H7 (cell line): ENCODE data around the gene POC1A. TPM values are rescaled to one million over a fixed set of nuclear protein-coding genes. Genes with fewer than 3 reads are reported as not detected.

Experiments used
- DNase-seq: peaks from one replicate; pipeline ENCODE4 v3.0.0; 2012
- H3K27me3 ChIP-seq: 2 replicates; pipeline ENCODE4 v1.6.0; 2011; ENCODE audit warnings: mild to moderate bottlenecking, low read length; ENCODE audit not compliant: control insufficient read depth, insufficient read depth
- H3K36me3 ChIP-seq: replicated peaks from 2 replicates; pipeline ENCODE4 v1.5.1; 2011; ENCODE audit warnings: low read length; ENCODE audit not compliant: control insufficient read depth, insufficient read depth
- H3K4me3 ChIP-seq: 2 replicates; pipeline ENCODE4 v1.5.1; 2011; ENCODE audit warnings: low read depth, mild to moderate bottlenecking, control low read depth, low read length, moderate library complexity; ENCODE audit not compliant: insufficient read depth
- total RNA-seq: library from RNA; depleted of rRNA; stranded (reverse); fragments of >200 nt; shearing (Covaris generic); gene quantifications from 2 replicates; pipeline ENCODE4 v1.2.3, GENCODE V29; 2014

The POC1A gene
- total RNA-seq, 1 experiment from 2014 or later: 25.1 TPM

DNA sequence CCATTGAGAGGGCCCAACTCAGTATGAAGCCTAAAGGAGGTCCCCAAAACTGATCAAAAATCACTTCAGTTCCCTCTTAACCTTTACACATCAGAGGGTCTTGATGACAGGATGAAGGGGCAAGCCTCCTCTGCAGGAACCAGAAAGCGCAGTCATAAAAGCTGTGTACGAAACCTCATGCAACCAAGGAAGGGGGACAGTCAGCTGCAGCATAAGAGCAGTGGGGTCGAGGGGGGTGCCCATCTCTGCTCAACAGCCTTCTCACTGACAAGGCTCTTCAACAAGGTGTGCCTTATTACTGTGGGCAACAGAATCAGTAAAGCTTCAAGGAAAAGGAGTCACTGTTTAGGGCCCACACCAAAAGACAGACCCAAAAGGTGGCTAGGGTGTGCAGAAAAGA, 3.9 kb downstream of the POC1A start:
- no peaks in the 10 kb centered on the region for H3K27me3 ChIP-seq
- no peak overlapping the region for H3K4me3 ChIP-seq
- H3K36me3 ChIP-seq: peaks cover 36% of the 10 kb centered on the region
- no peak for DNase-seq

DNA sequence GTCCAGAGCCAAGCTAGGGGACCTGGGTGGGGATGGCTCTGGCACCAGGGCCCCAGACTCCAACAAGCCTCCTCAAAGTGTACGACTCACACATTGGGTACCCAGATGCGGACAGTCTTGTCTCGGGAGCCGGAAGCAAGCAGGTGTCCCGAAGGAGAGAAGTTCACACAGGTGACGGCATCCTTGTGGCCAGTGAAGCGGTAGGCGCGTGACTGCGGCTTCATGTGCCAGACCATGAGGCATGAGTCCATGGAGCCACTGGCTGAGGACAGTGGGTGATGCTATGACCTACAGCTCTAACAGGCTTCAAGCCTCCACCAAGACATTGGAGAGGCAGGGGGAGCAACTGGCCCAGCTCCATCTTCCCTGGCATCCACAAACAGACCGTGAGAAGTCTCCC, 4.5 kb downstream of the POC1A start:
- Histone ChIP-seq H3K4me3 (no peak overlapping the region), H3K27me3 (no peaks in the 10 kb centered on the region), H3K36me3 (peaks cover 39% of the 10 kb centered on the region)
- no peak for DNase-seq

DNA sequence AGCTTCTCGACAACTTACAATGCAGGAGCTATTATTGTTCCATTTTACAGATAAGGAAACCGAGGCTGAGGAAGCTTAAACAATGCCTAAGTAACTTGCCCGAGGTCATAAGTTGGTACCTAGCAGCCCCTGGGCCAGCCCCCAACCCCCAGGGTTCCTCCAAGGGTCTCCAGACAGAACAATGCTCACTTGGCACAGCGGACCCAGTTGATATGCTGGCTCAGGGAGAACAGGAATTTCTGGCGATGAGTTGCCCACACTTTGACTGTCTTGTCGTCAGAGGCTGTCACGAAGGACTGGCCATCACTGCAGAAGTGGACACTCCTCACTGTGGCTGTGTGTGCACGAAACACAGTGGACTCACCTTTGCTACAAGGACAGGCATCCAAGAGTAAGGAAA, 5.2 kb downstream of the POC1A start:
- Histone ChIP-seq H3K27me3 (no peaks in the 10 kb centered on the region), H3K36me3 (peaks cover 41% of the 10 kb centered on the region), H3K4me3 (no peak overlapping the region)
- DNase-seq: no peak

DNA sequence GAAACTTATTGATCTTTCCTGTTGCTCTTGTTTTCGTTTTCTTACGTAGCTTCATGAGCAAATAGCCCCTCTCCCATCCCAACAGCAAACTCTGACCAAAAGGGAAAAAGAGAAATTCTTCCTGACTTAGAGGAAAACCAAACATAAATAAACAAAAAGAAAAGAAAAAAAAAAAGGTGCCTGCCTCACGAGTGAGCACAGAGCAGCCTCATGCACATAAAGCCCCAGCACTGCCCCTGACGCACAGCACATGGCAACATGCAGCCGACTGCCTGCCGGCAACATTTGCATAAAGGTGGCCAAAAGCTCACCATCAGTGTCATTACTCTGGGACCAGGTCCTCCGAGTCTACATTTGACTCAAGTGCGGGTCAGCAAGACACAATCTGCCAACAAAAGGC, 6.4 kb downstream of the POC1A start:
- no peaks in the 10 kb centered on the region for H3K27me3 ChIP-seq
- no peak for DNase-seq
- peaks cover 49% of the 10 kb centered on the region for H3K36me3 ChIP-seq
- H3K4me3 ChIP-seq: no peak overlapping the region

DNA sequence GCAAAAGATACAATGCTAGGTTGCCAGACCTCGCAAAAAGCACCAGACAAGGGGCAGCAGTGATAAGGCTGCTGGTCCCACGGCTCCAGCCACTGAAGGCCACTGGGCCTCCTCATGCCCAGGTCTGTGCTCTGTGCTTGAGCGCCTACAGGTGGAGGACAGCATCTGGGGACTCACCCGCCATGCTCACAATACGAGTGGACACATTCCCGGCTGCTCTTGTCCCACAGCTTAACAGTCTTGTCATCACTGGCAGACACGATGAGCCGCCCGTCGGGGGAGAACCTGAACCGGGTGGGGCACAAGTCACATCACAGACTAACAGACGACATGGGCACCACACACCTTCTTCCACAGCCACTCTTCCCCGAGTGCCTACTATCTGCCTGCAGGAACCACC, 7.4 kb downstream of the POC1A start:
- Histone ChIP-seq H3K27me3 (no peaks in the 10 kb centered on the region), H3K4me3 (no peak overlapping the region), H3K36me3 (peaks cover 53% of the 10 kb centered on the region)
- no peak for DNase-seq

DNA sequence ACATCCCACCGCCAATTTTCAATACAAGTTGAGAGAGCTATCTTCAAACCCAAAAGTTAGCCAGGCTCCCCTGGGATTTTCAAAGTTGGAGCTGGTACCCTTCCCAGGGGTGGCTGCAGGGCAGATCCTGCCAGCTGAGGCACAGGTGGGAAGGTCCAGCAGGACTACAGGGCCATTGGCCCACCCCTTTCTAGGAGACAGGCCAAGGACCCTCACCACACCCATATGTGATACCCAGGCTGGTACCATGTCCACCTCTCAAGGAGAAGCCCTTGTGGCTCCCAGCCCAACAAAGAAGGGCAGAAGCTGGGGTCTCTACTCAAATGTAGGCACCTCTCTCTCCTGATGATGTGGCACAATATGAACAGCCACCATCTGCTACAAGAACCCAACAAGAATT, 8.0 kb downstream of the POC1A start:
- DNase-seq: no peak
- Histone ChIP-seq H3K36me3 (peaks cover 53% of the 10 kb centered on the region), H3K27me3 (no peaks in the 10 kb centered on the region), H3K4me3 (no peak overlapping the region)

DNA sequence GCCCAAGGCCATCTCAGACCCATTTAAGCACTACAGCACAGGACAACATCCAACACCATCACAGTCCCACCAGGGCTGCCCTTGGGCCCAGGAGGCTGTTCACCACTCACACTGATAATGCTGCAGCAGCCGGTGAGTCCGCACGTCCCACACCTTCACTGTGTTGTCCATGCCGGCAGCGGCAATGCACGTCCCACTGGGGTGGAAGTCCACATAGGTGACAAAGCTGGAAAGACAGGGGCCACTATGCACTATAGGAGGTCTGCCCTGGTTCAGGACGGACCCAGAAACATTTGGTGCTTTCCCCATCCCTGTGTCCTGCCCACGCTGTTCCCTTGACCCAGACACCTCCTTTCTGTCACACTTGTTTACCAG, 8.5 kb downstream of the POC1A start:
- H3K4me3 ChIP-seq: no peak overlapping the region
- no peak for DNase-seq
- H3K27me3 ChIP-seq: no peaks in the 10 kb centered on the region
- peaks cover 55% of the 10 kb centered on the region for H3K36me3 ChIP-seq

DNA sequence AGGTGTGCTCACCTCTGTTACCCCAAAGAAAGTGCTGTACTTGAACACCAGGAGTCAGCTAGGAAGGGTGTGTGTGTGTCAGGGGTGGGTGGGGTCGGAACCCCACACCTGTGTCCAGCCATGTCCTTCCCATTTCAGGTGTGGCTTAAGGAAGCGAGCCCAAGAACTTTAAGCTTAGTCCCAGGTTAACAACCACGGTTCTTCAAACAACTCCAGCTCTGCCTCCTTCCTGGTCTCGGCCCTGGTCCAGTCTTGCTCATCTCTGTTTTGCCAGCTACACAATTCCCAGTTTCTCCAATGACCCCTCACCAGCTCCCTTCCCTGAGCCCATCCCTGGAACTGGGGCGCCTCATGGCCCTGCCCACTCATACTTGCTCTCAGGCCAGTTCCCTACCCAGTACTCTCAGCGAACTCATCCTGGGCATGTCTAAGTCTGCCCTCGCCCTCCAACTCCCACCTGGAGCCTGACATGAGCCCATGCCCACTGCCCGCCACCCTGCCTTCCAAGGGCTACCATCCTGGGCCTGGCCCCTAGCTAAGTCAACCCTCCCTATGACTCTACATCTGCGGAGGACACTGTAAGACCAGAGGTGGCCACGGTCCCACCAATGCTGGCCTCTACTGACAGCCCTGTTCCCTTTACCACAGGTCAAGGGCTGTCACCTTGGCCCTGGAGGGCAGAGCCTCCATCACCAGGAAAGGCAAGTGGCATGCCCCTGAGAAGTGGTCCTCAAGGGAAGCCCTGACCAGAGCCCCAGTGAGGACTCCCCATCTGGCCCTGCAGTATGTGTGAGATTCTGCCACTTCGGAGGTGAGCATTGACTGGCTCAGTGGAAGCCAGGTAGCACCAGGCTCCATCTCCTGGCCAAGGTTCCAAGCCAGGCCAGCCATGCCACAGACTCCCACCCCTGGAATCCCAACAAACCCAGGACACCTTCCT, 9.2 kb downstream of the POC1A start:
- Histone ChIP-seq H3K27me3 (no peaks in the 10 kb centered on the region), H3K36me3 (peaks cover 54% of the 10 kb centered on the region), H3K4me3 (no peak overlapping the region)
- no peak for DNase-seq

DNA sequence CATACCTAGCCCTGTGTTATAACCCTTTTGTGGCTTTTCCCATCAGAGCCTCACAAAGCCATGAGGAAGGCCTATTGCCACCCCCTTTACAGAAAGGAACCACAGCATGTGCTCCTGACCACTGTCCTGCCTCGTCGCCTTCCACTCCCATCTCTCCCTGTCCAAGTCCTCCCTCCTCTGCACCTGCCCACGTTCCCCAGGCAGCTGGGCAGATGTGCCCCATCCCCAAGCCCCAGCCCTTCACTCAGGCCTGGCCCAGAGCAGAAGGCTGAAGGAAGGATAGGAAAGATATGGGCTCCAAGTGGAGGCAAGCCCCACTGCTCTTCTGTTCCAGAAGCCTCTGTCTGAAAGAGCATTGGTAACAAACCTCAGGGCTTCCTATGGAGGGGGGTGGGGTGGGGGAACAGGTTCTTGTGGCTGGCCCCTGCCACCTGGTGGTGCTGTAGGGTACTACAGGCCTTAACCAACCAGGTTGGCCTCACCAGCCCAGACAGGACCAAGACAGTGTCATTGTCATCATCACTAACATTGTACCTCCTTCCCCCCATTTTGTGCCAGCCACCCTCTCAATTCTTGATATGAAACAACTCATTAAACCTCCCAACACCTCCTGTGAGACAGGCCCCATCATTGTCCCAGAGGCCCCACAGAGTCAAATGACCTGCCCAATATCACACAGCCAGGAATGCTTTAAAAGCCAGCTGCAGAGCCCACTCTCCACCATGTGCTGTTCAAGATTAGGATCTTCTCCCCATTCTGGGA, 10.0 kb downstream of the POC1A start:
- H3K27me3 ChIP-seq: no peaks in the 10 kb centered on the region
- H3K4me3 ChIP-seq: no peak overlapping the region
- peaks cover 48% of the 10 kb centered on the region for H3K36me3 ChIP-seq
- peak; percentile 97 for DNase-seq

DNA sequence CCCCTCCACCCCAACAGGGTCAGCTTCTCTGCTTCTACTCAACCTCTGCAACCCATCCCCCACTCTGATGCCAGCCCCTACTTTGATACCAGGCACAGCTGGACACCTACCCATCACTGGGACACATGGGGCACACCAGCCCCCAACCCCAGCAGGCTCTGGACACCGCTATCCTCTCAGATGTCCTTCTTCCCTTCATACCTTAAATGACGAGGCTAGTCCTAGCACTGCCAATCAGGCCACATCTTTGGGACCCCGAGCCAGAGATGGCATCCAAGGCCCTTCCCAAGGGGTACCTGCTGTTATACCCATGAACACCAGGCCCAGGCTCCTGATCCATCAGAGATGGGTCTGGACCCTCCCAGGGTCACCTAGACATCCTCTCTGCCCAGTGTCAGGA, 10.6 kb downstream of the POC1A start:
- Histone ChIP-seq H3K27me3 (no peaks in the 10 kb centered on the region), H3K36me3 (peaks cover 42% of the 10 kb centered on the region), H3K4me3 (no peak overlapping the region)
- no peak for DNase-seq

DNA sequence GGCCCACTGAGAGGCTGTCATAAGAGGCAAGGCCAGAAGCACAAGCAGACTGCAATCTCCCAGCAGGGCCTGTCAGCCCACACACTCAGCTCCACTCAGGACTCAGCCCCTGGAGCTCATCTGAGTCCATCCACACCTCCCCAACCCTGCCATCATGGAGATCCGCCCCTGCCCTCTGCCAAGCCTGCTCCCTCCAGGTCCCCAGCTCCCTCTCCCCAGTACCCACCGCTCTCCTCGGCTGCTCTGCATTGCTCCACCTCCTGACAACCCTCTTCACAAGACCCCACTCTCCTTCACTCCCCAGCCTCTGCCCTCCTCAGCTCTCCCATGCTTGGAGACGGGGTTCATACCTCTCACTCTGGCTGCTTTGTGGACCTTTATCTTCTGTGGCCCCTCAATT, 11.1 kb downstream of the POC1A start:
- Histone ChIP-seq H3K36me3 (peaks cover 38% of the 10 kb centered on the region), H3K27me3 (no peaks in the 10 kb centered on the region), H3K4me3 (no peak overlapping the region)
- no peak for DNase-seq

DNA sequence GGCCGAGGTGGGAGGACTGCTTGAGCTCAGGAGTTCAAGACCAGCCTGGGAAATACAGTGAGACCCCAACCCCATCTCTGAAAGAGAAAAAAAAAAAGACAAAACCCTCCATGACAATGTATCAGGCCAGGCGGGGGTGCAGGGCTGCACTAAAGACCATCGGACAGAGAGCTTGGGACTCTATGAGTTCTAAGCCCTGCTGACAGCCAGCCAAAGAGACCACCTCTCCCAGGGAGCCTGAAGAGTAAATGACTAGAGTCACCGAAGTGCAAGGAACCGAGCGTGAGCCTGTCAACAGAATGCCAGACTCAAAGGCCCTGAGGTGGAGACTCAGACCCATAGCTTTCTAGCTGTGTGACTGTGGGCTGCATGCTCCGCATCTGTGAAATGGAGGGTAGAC, 12.5 kb downstream of the POC1A start:
- no peak for DNase-seq
- Histone ChIP-seq H3K4me3 (no peak overlapping the region), H3K27me3 (no peaks in the 10 kb centered on the region), H3K36me3 (peaks cover 35% of the 10 kb centered on the region)

DNA sequence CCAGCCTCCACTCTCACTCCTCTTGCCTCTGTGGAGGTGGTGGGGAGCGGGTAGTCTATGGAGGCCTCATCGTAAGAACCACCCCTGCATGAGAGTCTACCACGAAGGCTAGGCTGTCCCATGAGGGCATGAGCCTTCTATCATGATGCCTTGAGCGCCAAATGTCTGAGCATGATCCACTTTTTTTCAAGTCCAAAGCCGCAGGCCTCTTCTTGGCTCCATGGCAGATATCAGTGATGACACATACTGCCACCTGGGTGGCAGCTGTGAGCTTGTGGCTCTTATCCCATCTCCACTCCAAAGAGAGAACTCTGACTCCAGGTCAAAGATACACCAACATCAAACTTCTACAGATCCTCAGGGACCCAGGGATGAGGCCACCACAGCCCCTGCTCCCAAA, 13.5 kb downstream of the POC1A start:
- no peak for DNase-seq
- Histone ChIP-seq H3K27me3 (no peaks in the 10 kb centered on the region), H3K4me3 (no peak overlapping the region), H3K36me3 (peaks cover 31% of the 10 kb centered on the region)

DNA sequence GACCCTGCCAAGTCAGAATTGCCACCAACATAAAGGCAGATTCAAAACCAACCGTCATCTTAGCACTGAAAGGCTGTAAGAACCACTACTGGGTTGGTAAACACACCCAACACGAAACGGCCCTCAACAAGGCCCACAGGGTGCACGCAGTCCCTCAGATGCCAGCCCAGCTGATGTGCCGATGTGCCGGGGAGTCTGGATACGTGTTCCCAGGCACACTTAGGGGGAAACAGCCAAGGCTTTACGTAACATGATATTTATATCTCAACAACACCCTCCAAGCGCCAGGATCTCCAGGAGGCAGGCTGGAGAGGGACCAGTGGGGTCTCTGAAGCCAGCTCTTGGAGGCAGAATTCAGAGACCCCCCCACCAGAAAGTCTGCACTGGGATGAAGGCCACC, 14.2 kb downstream of the POC1A start:
- Histone ChIP-seq H3K27me3 (no peaks in the 10 kb centered on the region), H3K4me3 (no peak overlapping the region), H3K36me3 (peaks cover 27% of the 10 kb centered on the region)
- no peak for DNase-seq

DNA sequence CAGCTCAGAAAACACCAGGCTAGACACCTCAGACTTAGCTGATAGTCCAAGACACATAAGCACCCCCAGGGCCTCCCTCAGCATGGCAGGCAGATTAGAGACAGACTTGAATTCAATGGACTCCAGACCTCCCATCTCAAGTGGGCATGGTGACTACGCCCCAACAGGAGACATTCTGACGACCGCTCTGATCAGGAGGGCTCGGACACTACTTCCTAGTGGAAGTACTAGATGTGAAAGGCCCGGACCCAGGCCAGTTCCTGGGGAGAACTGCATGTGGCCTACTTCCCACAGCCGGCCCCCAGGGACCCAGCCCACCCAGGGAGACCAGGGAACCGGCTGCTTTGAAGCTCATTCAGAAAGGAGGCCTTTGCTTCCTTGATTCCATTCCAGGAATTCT, 16.9 kb downstream of the POC1A start:
- Histone ChIP-seq H3K4me3 (no peak overlapping the region), H3K27me3 (no peaks in the 10 kb centered on the region), H3K36me3 (peaks cover 14% of the 10 kb centered on the region)
- no peak for DNase-seq
